ENCODE results near the gene GOLGA2. TPM values are rescaled to one million over a fixed set of nuclear protein-coding genes. Genes with fewer than 3 reads are reported as not detected.
A peak's percentile ranks its signal among the peaks of the same experiment; 100 is the strongest.

Gene GOLGA2
- total RNA-seq, 3 donors from 2014 or later, result 87.7 to 121 (median 97.5) TPM

GRCh38 chr9:128321879-128322403 lies 46.1 kb upstream of the GOLGA2 start:
- DNase-seq (ENCODE audit: low spot score in 2 of 2), result no peak
- no peaks in the 10 kb centered on the region for H3K36me3 ChIP-seq
- H3K9me3 ChIP-seq, result no peaks in the 10 kb centered on the region
- intact Hi-C loops (cut with DNase I; ENCODE audit: low total_unique reads), result no loop called here
- H3K4me3 ChIP-seq, result peak overlapping the region; percentile 78 to 95 (median 94)
- TF ChIP-seq CTCF (IDR thresholded peaks at IDR 0.05) (no peak), POLR2AphosphoS5 (IDR thresholded peaks at IDR 0.05) (no peak), POLR2A (IDR thresholded peaks at IDR 0.05) (no peak)
- H3K27me3 ChIP-seq, result no peaks in the 10 kb centered on the region
- H3K27ac ChIP-seq, result peak overlapping the region; percentile 82 to 87
- H3K4me1 ChIP-seq, result peaks cover 3 to 20% of the 10 kb centered on the region in 2 donors

GRCh38 chr9:128321343-128321742 lies 45.5 kb upstream of the GOLGA2 start:
- Histone ChIP-seq H3K4me1 (peaks cover 3 to 20% of the 10 kb centered on the region in 2 donors), H3K36me3 (no peaks in the 10 kb centered on the region), H3K4me3 (peak overlapping the region in 2 of 3 donors; percentile 78 to 95), H3K9me3 (no peaks in the 10 kb centered on the region), H3K27ac (no peak overlapping the region), H3K27me3 (no peaks in the 10 kb centered on the region)
- DNase-seq (ENCODE audit: low spot score in 2 of 2), result no peak
- intact Hi-C loops (cut with DNase I; ENCODE audit: low total_unique reads), result no loop called here
- no peak for TF ChIP-seq CTCF (IDR thresholded peaks at IDR 0.05)
- no peak for TF ChIP-seq POLR2AphosphoS5 (IDR thresholded peaks at IDR 0.05)
- no peak for TF ChIP-seq POLR2A (IDR thresholded peaks at IDR 0.05)

- Histone ChIP-seq H3K4me1 (peaks cover 3 to 4% of the 10 kb centered on the region in 2 donors), H3K4me3 (no peak overlapping the region), H3K36me3 (peaks cover 6% of the 10 kb centered on the region), H3K27ac (no peak overlapping the region), H3K9me3 (no peaks in the 10 kb centered on the region), H3K27me3 (no peaks in the 10 kb centered on the region)
- intact Hi-C loops (cut with DNase I; ENCODE audit: low total_unique reads), result no loop called here
- DNase-seq (ENCODE audit: low spot score in 2 of 2), result no peak
- TF ChIP-seq POLR2A (IDR thresholded peaks at IDR 0.05) (no peak), POLR2AphosphoS5 (IDR thresholded peaks at IDR 0.05) (no peak), CTCF (IDR thresholded peaks at IDR 0.05) (no peak)
Measured at GRCh38 chr9:128317629-128318028, 41.8 kb upstream of the GOLGA2 start.

- Histone ChIP-seq H3K9me3 (no peaks in the 10 kb centered on the region), H3K27ac (no peak overlapping the region), H3K4me1 (peaks cover 3% of the 10 kb centered on the region in 2 donors), H3K36me3 (peaks cover 6% of the 10 kb centered on the region), H3K27me3 (no peaks in the 10 kb centered on the region), H3K4me3 (no peak overlapping the region)
- no peak for TF ChIP-seq POLR2A (IDR thresholded peaks at IDR 0.05)
- TF ChIP-seq POLR2AphosphoS5 (IDR thresholded peaks at IDR 0.05), result no peak
- no peak for TF ChIP-seq CTCF (IDR thresholded peaks at IDR 0.05)
- intact Hi-C loops (cut with DNase I; ENCODE audit: low total_unique reads), result no loop called here
- no peak for DNase-seq (ENCODE audit: low spot score in 2 of 2)
Measured at GRCh38 chr9:128316421-128316820, 40.6 kb upstream of the GOLGA2 start.

- H3K27ac ChIP-seq, result no peak overlapping the region
- H3K4me1 ChIP-seq, result no peaks in the 10 kb centered on the region
- H3K9me3 ChIP-seq, result no peaks in the 10 kb centered on the region
- no peak for DNase-seq (ENCODE audit: low spot score in 2 of 2)
- H3K4me3 ChIP-seq, result no peak overlapping the region
- no peak for TF ChIP-seq POLR2AphosphoS5 (IDR thresholded peaks at IDR 0.05)
- no peak for TF ChIP-seq POLR2A (IDR thresholded peaks at IDR 0.05)
- TF ChIP-seq CTCF (IDR thresholded peaks at IDR 0.05), result no peak
- intact Hi-C loops (cut with DNase I; ENCODE audit: low total_unique reads), result no loop called here
- no peaks in the 10 kb centered on the region for H3K27me3 ChIP-seq
- H3K36me3 ChIP-seq, result peaks cover 10% of the 10 kb centered on the region
Measured at GRCh38 chr9:128314697-128315096, 38.9 kb upstream of the GOLGA2 start.
